Central memory CD4-positive, alpha-beta T cell (primary cell): ENCODE results near the gene ABCC8.

Experiments
- DNase-seq: peaks from one replicate; pipeline ENCODE4 v3.0.0; 2022

ABCC8 gene

GRCh38 chr11:17423533-17424310 is 52.9 kb downstream of the ABCC8 start:
- DNase-seq, result no peak

GRCh38 chr11:17421781-17422180 is 54.9 kb downstream of the ABCC8 start:
- no peak for DNase-seq

DNA sequence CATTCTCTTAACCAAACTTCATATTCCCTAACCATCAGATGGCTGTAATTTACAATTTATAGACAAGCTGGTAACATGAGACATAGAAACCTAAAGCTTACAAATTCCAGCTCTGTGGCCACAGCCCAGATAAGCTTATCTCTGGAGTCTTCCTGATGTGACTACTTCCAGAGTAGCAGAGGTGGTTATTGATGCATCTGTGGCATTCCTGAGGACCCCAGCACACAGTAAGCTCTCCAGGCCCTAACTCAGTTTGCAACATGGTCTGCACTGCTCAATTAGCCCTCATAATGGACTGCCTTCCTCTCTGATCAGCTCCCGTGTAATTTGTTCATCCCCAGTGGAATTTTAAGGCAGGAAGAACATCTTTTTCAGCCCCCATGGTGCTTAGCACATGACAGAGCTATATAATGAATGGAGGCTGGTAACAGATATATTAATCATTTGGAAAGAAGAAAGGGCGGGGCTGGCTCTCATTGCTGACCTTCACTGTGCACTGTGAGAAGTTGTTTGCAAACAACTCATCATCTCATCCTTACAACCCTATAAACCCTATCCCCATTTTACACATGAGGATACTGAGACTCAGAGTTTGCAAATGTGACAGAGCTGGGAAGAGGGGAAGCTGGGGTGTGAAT is 58.1 kb downstream of the ABCC8 start:
- no peak for DNase-seq

GRCh38 chr11:17416492-17416891 is 60.2 kb downstream of the ABCC8 start:
- DNase-seq, result no peak

DNA sequence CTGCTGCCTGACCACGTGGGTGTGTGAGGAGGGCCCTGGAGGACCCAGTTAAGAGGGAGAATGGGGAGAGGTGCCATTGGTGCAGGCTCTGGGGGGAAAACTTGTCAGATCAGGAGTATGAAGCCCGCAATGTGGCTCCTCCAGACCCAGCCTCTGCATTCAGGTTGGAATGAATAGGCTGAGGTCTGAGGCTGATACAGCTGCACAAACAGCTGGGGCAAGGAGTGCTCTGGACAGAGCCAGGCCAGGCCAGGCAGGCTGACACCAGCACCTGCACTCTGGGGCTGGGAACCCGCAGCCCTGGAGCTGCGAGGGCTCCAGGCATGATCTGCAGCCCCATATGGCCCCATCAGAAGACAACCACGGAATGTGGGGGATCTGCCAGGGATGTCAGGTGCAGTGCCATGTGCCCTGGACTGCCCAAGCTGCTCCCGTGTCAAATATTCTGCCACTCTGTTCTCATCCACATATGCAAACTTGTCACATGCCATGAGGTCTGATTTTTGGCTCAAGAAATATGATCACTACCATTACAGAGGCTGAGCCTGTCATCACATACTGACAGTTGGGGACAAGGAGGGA is 61.0 kb downstream of the ABCC8 start:
- no peak for DNase-seq

DNA sequence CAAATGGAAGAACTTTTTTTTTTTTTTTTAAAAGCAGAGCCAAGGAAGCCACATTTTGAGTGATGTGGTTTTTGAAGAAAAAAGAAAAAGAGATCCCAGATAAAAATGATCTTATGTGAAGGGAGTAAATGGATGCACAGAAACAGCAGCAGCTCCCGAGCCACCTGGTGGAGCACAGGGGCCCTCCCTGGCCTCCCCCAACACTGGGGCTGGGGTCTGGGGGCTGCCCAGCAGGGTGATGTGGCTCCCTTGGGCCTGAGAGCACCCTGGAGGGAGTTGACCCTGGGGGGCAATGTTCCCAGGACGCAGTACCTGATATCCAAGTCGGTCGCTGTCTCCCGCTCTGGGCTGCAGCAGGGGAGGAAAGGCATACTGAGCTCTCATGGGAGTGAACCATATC is 61.7 kb downstream of the ABCC8 start:
- DNase-seq, result no peak

GRCh38 chr11:17414317-17414737 is 62.3 kb downstream of the ABCC8 start:
- no peak for DNase-seq

- no peak for DNase-seq
Measured at GRCh38 chr11:17413414-17414316, 63.0 kb downstream of the ABCC8 start.

- DNase-seq, result no peak
Measured at GRCh38 chr11:17412488-17413180, 64.0 kb downstream of the ABCC8 start.

DNA sequence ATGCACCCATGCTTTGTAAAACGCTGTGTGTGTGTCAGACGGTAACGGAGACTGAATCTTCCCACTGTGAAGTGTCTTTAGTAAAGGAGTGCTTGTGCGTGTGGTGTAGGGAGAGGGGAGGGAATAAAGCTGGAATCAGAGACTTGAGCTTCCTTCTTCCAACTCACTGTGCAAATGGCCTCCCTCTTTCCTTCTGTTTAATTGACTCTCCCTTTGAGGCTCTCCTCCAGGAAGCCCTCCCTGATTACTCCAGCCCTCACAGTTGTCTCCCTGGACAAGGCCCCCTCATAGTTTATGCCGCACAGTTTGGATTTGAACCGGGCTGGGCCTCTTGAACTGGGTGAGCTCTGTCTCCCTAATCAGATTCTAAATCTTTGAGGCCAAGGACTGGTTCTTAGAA is 65.2 kb downstream of the ABCC8 start:
- DNase-seq, result no peak

DNA sequence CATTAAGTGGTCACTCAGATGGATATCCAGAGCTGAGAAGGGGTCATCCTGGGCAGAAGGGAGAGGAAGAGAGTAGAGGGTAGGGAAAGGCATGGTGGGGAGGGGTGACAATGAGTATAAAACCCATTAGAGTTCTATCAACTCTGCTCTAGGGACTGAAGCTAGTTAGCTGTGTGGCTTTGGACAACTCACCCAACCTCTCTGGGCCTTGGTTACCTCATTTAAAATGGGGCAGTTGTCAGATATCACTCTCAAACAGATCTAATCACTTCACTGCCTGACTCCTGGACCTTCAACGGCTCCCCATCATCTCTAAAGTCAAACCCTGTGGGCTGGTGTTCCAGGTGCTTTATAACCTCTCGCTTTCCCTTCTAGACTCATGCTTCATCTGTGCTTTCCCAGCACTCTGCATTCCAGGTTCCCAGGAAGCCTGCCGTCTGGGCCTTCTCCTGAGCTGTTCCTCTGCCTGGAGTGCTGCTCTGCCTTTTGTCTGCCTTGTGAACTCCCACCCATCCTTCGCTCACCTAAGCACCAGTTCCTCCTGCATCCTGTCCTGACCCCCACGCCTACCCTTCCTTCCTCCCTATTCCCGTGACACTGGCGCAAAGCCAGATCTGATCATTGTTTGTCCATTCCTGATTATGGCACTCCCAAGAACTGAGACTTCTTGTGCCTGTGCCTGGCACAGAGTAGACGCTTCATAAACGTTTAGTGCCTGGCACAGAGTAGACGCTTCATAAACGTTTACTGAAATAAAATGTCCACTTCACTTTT is 65.9 kb downstream of the ABCC8 start:
- DNase-seq, result no peak

GRCh38 chr11:17408641-17409040 is 68.0 kb downstream of the ABCC8 start:
- DNase-seq, result no peak

DNA sequence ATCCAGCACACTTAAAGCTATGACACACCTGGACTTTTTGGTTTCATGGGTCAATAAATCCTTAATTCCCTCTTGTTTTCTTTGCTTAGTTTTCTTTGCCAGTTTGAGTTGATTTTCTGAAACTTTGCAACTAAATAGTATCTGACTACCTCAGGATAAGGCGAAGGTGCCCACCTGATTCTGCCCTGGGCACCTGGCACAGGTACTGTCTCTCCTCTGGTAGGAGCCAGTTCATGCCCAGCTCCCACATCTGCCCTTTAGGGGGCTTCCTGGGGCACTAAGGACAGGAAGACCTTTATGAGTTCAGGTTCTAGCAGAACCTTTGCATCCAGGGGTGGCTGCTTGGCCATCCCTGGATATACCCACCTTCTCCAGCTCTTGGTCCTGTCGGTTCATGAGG is 68.6 kb downstream of the ABCC8 start:
- DNase-seq, result no peak

DNA sequence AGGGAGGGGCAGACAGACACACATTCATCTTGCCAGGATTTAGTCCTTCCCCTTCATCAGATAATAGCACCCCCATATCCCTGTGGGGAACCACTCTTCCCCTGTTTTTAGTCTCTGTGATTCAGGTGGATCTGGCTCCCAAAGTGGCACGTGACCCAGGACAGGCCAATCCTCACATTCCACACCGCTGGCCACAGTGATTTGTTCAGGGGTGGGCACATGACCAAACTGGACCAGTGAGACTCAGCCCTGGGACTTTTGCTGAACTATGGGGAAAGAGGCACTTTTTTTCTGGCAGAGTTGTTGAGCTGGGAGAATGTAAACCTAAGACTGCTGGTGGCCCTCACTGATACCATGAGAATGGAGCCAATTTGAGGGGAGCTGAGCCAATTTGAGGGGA is 69.1 kb downstream of the ABCC8 start:
- DNase-seq, result no peak

DNA sequence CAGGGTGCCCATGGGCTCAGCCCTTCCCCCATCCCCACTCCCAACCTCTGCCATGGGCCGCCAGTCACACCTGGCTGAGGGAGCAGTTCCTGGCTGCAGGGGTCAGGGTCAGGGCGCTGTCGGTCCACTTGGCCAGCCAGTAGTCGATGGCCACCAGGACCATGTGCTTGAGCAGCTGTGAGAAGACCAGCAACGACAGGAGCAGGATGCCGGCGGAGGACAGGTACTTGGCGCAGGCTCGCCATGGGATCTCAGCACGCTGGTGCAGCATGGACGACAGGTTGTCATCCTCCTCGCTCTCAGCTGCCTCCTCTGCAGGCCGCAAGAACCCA is 69.9 kb downstream of the ABCC8 start:
- DNase-seq, result no peak

DNA sequence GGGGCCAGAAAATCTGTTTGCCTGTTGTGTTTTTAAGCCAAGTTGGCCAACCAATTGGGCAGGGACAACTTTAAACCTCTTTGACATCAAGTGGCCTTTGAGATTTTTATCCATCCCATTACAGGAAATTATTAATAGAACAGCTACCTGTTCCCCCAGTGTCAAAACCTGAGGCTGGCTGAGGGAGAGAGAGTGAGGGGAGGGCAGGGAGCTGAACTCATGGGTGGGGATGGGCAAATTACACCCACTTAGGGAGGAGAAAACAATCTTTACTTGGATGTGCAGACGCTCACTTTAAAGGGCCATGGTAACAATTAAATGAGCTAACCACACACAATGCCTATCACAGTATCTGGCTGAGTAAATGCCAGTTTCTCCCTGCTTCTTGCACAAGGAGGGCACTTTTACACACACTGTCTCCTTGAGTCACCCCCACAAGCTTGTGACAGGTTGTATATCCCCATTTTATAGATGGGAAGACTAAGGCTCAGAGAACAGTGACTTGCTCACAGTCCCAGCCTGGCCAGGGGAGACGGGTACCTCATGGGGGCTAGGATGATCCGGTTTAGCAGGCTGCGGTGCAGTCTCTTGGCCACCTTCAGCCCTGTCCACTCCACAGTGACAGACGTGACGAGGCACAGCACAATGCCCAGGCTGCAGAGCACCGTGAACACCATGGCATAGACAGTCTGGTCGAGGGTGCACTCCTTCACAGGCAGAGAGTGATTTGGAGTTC is 70.4 kb downstream of the ABCC8 start:
- DNase-seq, result no peak

DNA sequence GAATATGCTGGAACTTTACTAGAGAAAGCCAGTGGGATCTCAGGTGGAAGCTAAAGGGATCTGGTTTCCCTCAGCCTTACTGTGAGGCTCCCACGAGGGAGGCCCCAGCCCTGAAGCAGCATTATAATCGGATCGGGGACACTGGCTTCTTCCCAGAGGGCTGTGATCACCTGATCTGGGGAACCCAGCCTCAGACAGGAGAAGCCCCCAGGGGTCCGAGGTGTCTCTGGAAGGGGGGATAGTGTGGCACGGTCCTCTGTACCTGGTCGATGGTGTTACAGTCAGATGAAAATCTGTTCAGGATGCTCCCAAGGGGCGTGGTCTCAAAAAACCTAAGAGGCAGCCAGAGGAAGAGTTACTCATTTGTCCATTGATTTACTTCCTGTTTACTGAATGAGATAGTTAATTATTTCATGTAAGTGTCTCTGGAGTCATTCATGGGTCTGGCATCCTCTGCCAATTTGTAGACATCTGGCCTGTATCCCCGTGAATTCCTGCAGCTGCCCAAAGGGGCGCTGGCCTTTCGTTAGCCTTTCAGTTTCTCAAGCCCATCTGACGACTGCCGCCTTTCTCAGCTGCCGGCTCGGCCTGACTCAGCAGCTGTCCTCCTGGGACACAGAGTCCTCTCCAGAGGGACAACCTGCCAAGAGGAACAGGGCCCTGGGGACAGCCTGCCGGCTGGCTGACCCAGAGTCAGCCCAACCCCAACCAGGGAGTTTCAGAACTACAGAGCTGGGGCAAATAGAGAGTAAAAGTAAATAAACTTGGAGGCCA is 71.2 kb downstream of the ABCC8 start:
- DNase-seq, result no peak

DNA sequence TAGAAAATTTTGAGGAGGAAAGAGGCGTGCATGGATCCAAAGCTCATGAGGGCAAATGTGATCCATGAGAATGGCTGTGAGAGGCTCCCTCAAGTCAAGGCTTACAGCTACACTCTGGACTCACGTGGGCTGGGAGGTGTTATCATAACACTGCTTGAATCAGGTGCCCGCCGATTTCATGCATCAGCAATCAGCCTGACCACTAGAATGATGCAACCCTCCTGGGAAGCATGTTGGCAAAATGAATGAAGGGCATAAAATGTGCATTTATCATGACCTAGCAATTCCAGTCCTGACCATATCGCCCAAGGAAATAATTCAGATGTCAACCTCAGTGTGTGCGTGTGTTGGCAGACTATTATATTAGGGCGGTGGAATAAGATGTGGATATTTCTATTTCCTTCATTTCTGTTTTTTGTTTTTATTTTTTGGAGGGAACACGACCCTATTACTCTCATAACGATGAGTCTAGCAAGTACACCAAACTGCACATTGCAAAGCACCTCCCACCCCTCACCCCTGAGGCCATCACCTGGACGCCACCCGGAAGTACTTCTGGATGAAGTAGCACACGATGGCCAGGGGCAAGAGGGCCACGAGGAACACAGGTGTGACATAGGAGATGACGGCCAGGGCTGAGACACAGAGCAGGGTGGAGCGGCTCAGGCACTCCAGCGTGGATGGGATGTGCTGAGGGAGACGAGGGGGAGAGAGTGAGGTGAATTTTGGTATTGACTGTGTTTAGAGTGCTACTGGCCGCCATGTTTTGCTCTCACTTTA is 72.5 kb downstream of the ABCC8 start:
- DNase-seq, result no peak

GRCh38 chr11:17402486-17402885 is 74.2 kb downstream of the ABCC8 start:
- DNase-seq, result no peak

DNA sequence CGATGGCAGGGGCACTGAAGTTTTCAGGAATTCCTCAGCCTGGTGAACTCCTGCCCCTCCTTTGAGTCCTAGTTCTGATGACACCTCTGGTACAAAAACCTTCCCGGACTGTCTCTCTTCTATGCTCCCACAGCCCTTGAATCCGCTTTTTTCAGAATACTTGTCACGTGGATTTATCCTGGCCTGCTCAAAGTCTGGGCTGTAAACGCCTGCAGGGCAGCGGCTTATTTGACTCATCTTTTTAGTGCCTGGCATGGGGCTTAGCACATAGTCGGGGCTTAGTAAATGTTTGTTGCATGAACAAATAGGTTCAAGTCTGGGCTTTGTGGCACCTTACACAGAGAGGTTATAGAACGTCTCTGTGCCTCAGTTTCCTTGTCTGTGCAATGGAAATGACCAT is 74.8 kb downstream of the ABCC8 start:
- DNase-seq, result no peak
